H1 (cell line): ENCODE data around the gene FMC1. TPM values are rescaled to one million over a fixed set of nuclear protein-coding genes. Genes with fewer than 3 reads are reported as not detected.

ENCODE experiments used
- CTCF ChIA-PET: fragments of 300-600 bp; sonication (Branson Sonifier 250); formaldehyde crosslinking; loops from one replicate; lab custom pipeline; 2021; ENCODE audit not compliant: partially characterized antibody; lab: Charles Lee
- POLR2A ChIA-PET: fragments of 300-600 bp; sonication (Branson Sonifier 250); formaldehyde crosslinking; loops from one replicate; lab custom pipeline; 2021; ENCODE audit warnings: inconsistent platforms; ENCODE audit not compliant: partially characterized antibody; lab: Charles Lee
- DNase-seq, 2 experiments: peaks; one replicate each; pipeline versions ENCODE4 v3.0.0 to v3.0.0-alpha.2; 2010 to 2022; ENCODE audit warnings: low spot score in 2 of 2, low read depth in 1 of 2, mixed read lengths in 1 of 2
- FAIRE-seq: peaks from 2 replicates; lab custom pipeline; 2011; peaks lifted over from hg19 to GRCh38; lab: Jason Lieb, UNC
- H2AFZ ChIP-seq: 2 replicates; pipeline ENCODE4 v1.8.1; 2012; ENCODE audit warnings: low read length, inconsistent platforms
- H2AK5ac ChIP-seq: 2 replicates; pipeline ENCODE4 v1.6.1; 2013; ENCODE audit warnings: low read depth, low read length
- H2BK120ac ChIP-seq: replicated peaks from 2 replicates; pipeline ENCODE3; 2013; ENCODE audit warnings: low read depth, low read length, inconsistent platforms
- H2BK12ac ChIP-seq: 2 replicates; pipeline ENCODE4 v1.6.1; 2013; ENCODE audit warnings: low read depth, low read length
- H2BK15ac ChIP-seq: 2 replicates; pipeline ENCODE4 v1.6.1; 2013; ENCODE audit warnings: low read length
- H2BK20ac ChIP-seq: 2 replicates; pipeline ENCODE4 v1.6.1; 2013; ENCODE audit warnings: low read length
- H2BK5ac ChIP-seq: 2 replicates; pipeline ENCODE4 v1.6.1; 2013; ENCODE audit warnings: low read depth, low read length
- H3K14ac ChIP-seq: 2 replicates; pipeline ENCODE4 v1.6.1; 2013; ENCODE audit warnings: inconsistent platforms; ENCODE audit not compliant: insufficient read length
- H3K18ac ChIP-seq: 2 replicates; pipeline ENCODE4 v1.6.1; 2013; ENCODE audit warnings: low read length; ENCODE audit errors: extremely low read depth
- H3K23ac ChIP-seq: 2 replicates; pipeline ENCODE4 v1.6.1; 2013; ENCODE audit warnings: inconsistent platforms; ENCODE audit not compliant: insufficient read length
- H3K23me2 ChIP-seq: 2 replicates; pipeline ENCODE4 v1.6.1; 2013; ENCODE audit warnings: low read depth, low read length
- H3K27ac ChIP-seq: 2 replicates; pipeline ENCODE4 v1.6.1; 2011; ENCODE audit warnings: low read depth, low read length, inconsistent platforms
- H3K27me3 ChIP-seq, 4 experiments: replicated peaks in 1 of 4; 1 replicate in 1 of 4; 2 replicates in 3 of 4; pipeline versions ENCODE4 v1.6.1 to v1.8.1; 2011 to 2013; ENCODE audit warnings: low read length in 3 of 4, mild to moderate bottlenecking in 3 of 4, inconsistent platforms in 2 of 4, mixed read lengths in 2 of 4, moderate library complexity in 1 of 4; ENCODE audit not compliant: control insufficient read depth in 3 of 4, insufficient read depth in 3 of 4; ENCODE audit errors: extremely low read depth in 1 of 4
- H3K36me3 ChIP-seq, 4 experiments: 2 replicates each; pipeline versions ENCODE4 v1.6.1 to v1.8.1; 2011 to 2013; ENCODE audit warnings: mild to moderate bottlenecking in 4 of 4, low read length in 3 of 4, moderate library complexity in 2 of 4, control low read depth in 1 of 4, inconsistent platforms in 1 of 4; ENCODE audit not compliant: insufficient read depth in 4 of 4, control insufficient read depth in 2 of 4
- H3K4ac ChIP-seq: replicated peaks from 2 replicates; pipeline ENCODE3; 2013; ENCODE audit warnings: low read length, low read depth, mixed read lengths, inconsistent platforms; ENCODE audit not compliant: insufficient read length
- H3K4me1 ChIP-seq, 4 experiments: replicated peaks in 1 of 4; 1 replicate in 1 of 4; 2 replicates in 3 of 4; pipeline versions ENCODE4 v1.6.1 to v1.8.1; 2011 to 2013; ENCODE audit warnings: low read length in 3 of 4, inconsistent platforms in 2 of 4, mixed read lengths in 1 of 4; ENCODE audit not compliant: insufficient read depth in 4 of 4, control insufficient read depth in 3 of 4
- H3K4me2 ChIP-seq, 2 experiments: 2 replicates each; pipeline versions ENCODE4 v1.6.1 to v1.8.1; 2011 to 2013; ENCODE audit warnings: low read depth in 2 of 2, low read length in 2 of 2, control low read depth in 1 of 2, inconsistent platforms in 1 of 2, mild to moderate bottlenecking in 1 of 2; ENCODE audit not compliant: insufficient read depth in 1 of 2
- H3K4me3 ChIP-seq, 4 experiments: fragments of 200-600, 300-600 bp in 1 of 4; sonication (generic), shearing (Covaris generic), sonication (Bioruptor Twin) in 1 of 4; 2 replicates each; pipeline versions ENCODE4 v1.5.1 to v1.8.1; 2011 to 2016; ENCODE audit warnings: low read length in 4 of 4, low read depth in 3 of 4, control low read depth in 2 of 4, inconsistent platforms in 2 of 4, mild to moderate bottlenecking in 2 of 4, mixed read lengths in 1 of 4, moderate library complexity in 1 of 4; ENCODE audit not compliant: insufficient read depth in 2 of 4; ENCODE audit errors: extremely low read depth in 1 of 4
- H3K56ac ChIP-seq: replicated peaks from 2 replicates; pipeline ENCODE3; 2013; ENCODE audit warnings: low read depth, mild to moderate bottlenecking, mixed read lengths, low read length, inconsistent platforms; ENCODE audit not compliant: insufficient read length
- H3K79me1 ChIP-seq: 2 replicates; pipeline ENCODE4 v1.6.1; 2013; ENCODE audit warnings: low read depth, low read length, control low read depth
- H3K79me2 ChIP-seq, 2 experiments: 2 replicates each; pipeline versions ENCODE4 v1.6.1 to v1.8.1; 2012 to 2013; ENCODE audit warnings: low read length in 2 of 2, mild to moderate bottlenecking in 2 of 2, inconsistent platforms in 1 of 2; ENCODE audit not compliant: insufficient read depth in 2 of 2, control insufficient read depth in 1 of 2
- H3K9ac ChIP-seq, 4 experiments: replicated peaks in 1 of 4; 1 replicate in 1 of 4; 2 replicates in 3 of 4; pipeline versions ENCODE4 v1.6.1 to v1.8.1; 2011 to 2013; ENCODE audit warnings: low read depth in 3 of 4, low read length in 3 of 4, control low read depth in 2 of 4, mild to moderate bottlenecking in 2 of 4, moderate library complexity in 2 of 4, inconsistent platforms in 1 of 4; ENCODE audit errors: extremely low read depth in 1 of 4
- H3K9me3 ChIP-seq, 2 experiments: 2 replicates each; pipeline versions ENCODE4 v1.6.1 to v1.8.1; 2012 to 2013; ENCODE audit warnings: mild to moderate bottlenecking in 2 of 2, moderate library complexity in 2 of 2, control low read depth in 1 of 2, inconsistent platforms in 1 of 2, low read depth in 1 of 2, low read length in 1 of 2, mixed read lengths in 1 of 2; ENCODE audit not compliant: insufficient read depth in 2 of 2
- H4K20me1 ChIP-seq, 2 experiments: replicated peaks in 1 of 2; 2 replicates each; pipeline versions ENCODE3 to v1.8.1; 2011 to 2013; ENCODE audit warnings: inconsistent platforms in 2 of 2, low read length in 2 of 2, mild to moderate bottlenecking in 1 of 2; ENCODE audit not compliant: insufficient read depth in 2 of 2, control insufficient read depth in 1 of 2
- H4K5ac ChIP-seq: 2 replicates; pipeline ENCODE4 v1.6.1; 2013; ENCODE audit warnings: low read length, low read depth, mixed read lengths, inconsistent platforms; ENCODE audit not compliant: insufficient read length
- H4K8ac ChIP-seq: 2 replicates; pipeline ENCODE4 v1.8.0; 2013; ENCODE audit warnings: mild to moderate bottlenecking, moderate library complexity, low read length, inconsistent platforms; ENCODE audit not compliant: insufficient read depth; ENCODE audit errors: extremely low read depth
- H4K91ac ChIP-seq: replicated peaks from 2 replicates; pipeline ENCODE3; 2013; ENCODE audit warnings: low read length, mixed read lengths, inconsistent platforms; ENCODE audit not compliant: insufficient read length
- CEBPB ChIP-seq: IDR thresholded peaks from 2 replicates; pipeline ENCODE4 v1.6.1; 2012; ENCODE audit warnings: low read depth, low read length
- HDAC2 ChIP-seq, 2 experiments: fragments of 300-600 bp in 1 of 2; sonication (generic) in 1 of 2; IDR thresholded peaks; 2 replicates each; pipeline ENCODE4 v1.6.1; 2011 to 2012; ENCODE audit warnings: low read depth in 2 of 2, low read length in 2 of 2, mild to moderate bottlenecking in 2 of 2, moderate library complexity in 2 of 2, borderline replicate concordance in 1 of 2, inconsistent platforms in 1 of 2
- HDAC6 ChIP-seq: IDR thresholded peaks from one replicate; pipeline ENCODE4 v1.7.1; 2012; ENCODE audit warnings: low read depth, mild to moderate bottlenecking, inconsistent platforms, low read length, moderate library complexity
- POLR2AphosphoS5 ChIP-seq: IDR thresholded peaks from 2 replicates; pipeline ENCODE4 v1.6.1; 2011; ENCODE audit warnings: low read depth, low read length
- POU5F1 ChIP-seq: IDR thresholded peaks from 2 replicates; pipeline ENCODE4 v1.6.1; 2011; ENCODE audit warnings: low read depth, mild to moderate bottlenecking, low read length, moderate library complexity
- WGBS, 2 experiments: shearing (Covaris generic) in 1 of 2; methylation state at CpG; one replicate each; pipeline versions ENCODE4 v1.1.6 to v1.1.7; 2013 to 2015; ENCODE audit warnings: low lambda C conversion rate in 2 of 2, mixed read lengths in 2 of 2, inconsistent platforms in 1 of 2, low coverage in 1 of 2, missing lambda C conversion rate in 1 of 2; ENCODE audit not compliant: insufficient replicate concordance in 2 of 2, insufficient coverage in 1 of 2, insufficient read length in 1 of 2; ENCODE audit errors: extremely low coverage in 1 of 2, missing lambda C conversion rate in 1 of 2; 5-methylcytosine and 5-hydroxymethylcytosine counted together
- polyA plus RNA-seq, 7 experiments: library from polyadenylated mRNA; depleted of rRNA in 3 of 7; stranded (reverse) in 5 of 7; unstranded in 2 of 7; fragments of >200 nt in 5 of 7; fragments of 200-250 nt in 2 of 7; gene quantifications; 1 replicate in 5 of 7; 2 replicates in 1 of 7; 4 replicates in 1 of 7; pipeline versions ENCODE4 v1.2.1 to v1.2.3, GENCODE V29; 2011 to 2013; ENCODE audit warnings: missing spikeins in 2 of 7, mixed read lengths in 2 of 7
- total RNA-seq: library from RNA; stranded (reverse); fragmentation: NEBNext Ultra II Directional; extraction: Animal tissue kit (Norgen Biotek cat#: 25700); gene quantifications from 2 replicates; pipeline ENCODE4 v1.2.1, GENCODE V29; 2021
- TF ChIP-seq, protein P1 (sequence below): IDR thresholded peaks from 2 replicates; pipeline ENCODE4 v1.6.1; 2012; ENCODE audit warnings: inconsistent platforms

FMC1 gene
- total and polyA plus RNA-seq, 2 of the 8 experiments (the other 6 are each of a cell fraction or from before 2014, with no cell fraction given) = 15.8 to 28.4 TPM

DNA sequence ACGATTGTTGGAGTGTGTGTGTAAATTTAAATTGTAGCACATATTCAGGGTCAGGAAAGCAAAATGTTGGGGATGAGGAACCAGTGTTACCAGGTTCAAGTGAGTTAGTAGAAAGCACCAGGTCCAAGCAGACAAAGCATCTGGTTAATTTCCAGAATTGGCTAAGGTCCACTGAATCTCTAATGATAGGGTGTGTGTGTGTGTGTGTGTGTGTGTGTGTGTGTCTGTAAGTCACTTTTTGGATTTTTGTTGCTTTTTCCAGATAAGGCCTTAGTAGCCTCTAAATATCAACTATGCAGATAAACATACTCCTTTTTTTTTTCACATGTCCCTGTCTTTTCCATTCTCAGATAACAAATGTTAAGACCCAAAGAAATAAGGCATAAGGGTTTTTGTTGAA lies 36.6 kb upstream of the FMC1 start:
- TF ChIP-seq HDAC6 = no peak
- TF ChIP-seq POU5F1 = no peak
- TF ChIP-seq HDAC2 (IDR thresholded peaks at IDR 0.05; ENCODE audit: borderline replicate concordance in 1 of 2, low read depth in 2 of 2, low read length in 2 of 2) = no peak
- TF ChIP-seq, protein P1, sequence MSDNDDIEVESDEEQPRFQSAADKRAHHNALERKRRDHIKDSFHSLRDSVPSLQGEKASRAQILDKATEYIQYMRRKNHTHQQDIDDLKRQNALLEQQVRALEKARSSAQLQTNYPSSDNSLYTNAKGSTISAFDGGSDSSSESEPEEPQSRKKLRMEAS = no peak
- no peak for TF ChIP-seq CEBPB
- no peak for TF ChIP-seq POLR2AphosphoS5
- H4K5ac ChIP-seq = no peak overlapping the region
- H2BK12ac ChIP-seq = no peak overlapping the region
- H3K18ac ChIP-seq = no peak overlapping the region
- H4K20me1 ChIP-seq = no peaks in the 10 kb centered on the region
- no peak overlapping the region for H3K56ac ChIP-seq
- H3K4me3 ChIP-seq = no peak overlapping the region
- WGBS, 2 experiments = 90% methylated on average over 1 of the region's 1 CpG; no CpG with 5 or more reads in 1 of the 2 experiments
- H3K36me3 ChIP-seq = peaks cover 0 to 5% (median 0%) of the 10 kb centered on the region in 4 experiments; a peak in 2 of 8 replicates
- CTCF ChIA-PET = interaction anchor here (0.7 kb wide), 1 partner anchor 1722 kb away, joined by 3 read pairs; no protein-coding TSS in a partner anchor
- H3K79me1 ChIP-seq = no peaks in the 10 kb centered on the region
- H3K4me1 ChIP-seq = no peaks in the 10 kb centered on the region
- H4K91ac ChIP-seq = no peak overlapping the region
- DNase-seq (no peak), FAIRE-seq (no peak)
- H2BK5ac ChIP-seq = no peak overlapping the region
- no peaks in the 10 kb centered on the region for H3K79me2 ChIP-seq
- no peak overlapping the region for H3K14ac ChIP-seq
- H3K23ac ChIP-seq = no peak overlapping the region
- no peak overlapping the region for H2BK120ac ChIP-seq
- H3K27me3 ChIP-seq = no peaks in the 10 kb centered on the region
- H2AFZ ChIP-seq = no peak overlapping the region
- H3K23me2 ChIP-seq = peaks cover 2% of the 10 kb centered on the region; the same call in 1 of the 2 replicates
- no peak overlapping the region for H2AK5ac ChIP-seq
- H4K8ac ChIP-seq = no peak overlapping the region
- H3K27ac ChIP-seq = no peak overlapping the region
- H3K4me2 ChIP-seq = no peak overlapping the region
- POLR2A ChIA-PET = interaction anchor here (1.0 kb wide), 2 partner anchors 11 to 67 kb away, joined by 3 read pairs; no protein-coding TSS in a partner anchor
- H3K4ac ChIP-seq = no peak overlapping the region
- no peak overlapping the region; a peak in 1 of 7 replicates for H3K9ac ChIP-seq
- H2BK15ac ChIP-seq = no peak overlapping the region
- no peak overlapping the region for H2BK20ac ChIP-seq
- no peaks in the 10 kb centered on the region for H3K9me3 ChIP-seq
